Gastrocnemius medialis (tissue), 4 donors: ENCODE results near the gene RNF169.

Experiments used
- CTCF ChIP-seq, 5 experiments: fragments of 450-650 bp in 3 of 5; fragments of 200-600 bp in 2 of 5; sonication (generic) in 2 of 5; IDR thresholded peaks in 4 of 5; conservative IDR thresholded peaks in 1 of 5; 1 replicate in 4 of 5; 2 replicates in 1 of 5; pipeline ENCODE4 v1.5.1; 2016 to 2019; ENCODE audit warnings: antibody characterized with exemption in 5 of 5, mild to moderate bottlenecking in 3 of 5, moderate library complexity in 3 of 5
- POLR2A ChIP-seq, 2 donors: fragments of 450-650 bp; IDR thresholded peaks; one replicate each; pipeline ENCODE4 v1.6.1; 2017; ENCODE audit warnings: antibody characterized with exemption in 2 of 2, mild to moderate bottlenecking in 2 of 2, moderate library complexity in 2 of 2

GRCh38 chr11:74707182-74707581, 41.5 kb upstream of the RNF169 start:
- TF ChIP-seq CTCF (IDR thresholded peaks at IDR 0.05 in 4 of 5, conservative IDR thresholded peaks at IDR 0.05 in 1 of 5) (no peak), POLR2A (IDR thresholded peaks at IDR 0.05) (no peak)
